GM21360 (cell line): ENCODE measurements around the gene BNC1.
"Not testable (repeated sequence)": the region's sequence is repeated elsewhere in the genome, so short reads cannot be mapped to it uniquely, and the experiment has no call there.

Experiments
- ATAC-seq: cut with Tn5 transposase; IDR thresholded peaks from one replicate; pipeline ENCODE4 v1.9.1; 2021; ENCODE audit warnings: mild to moderate bottlenecking, moderate library complexity; ENCODE audit not compliant: unreplicated experiment

The BNC1 gene

DNA sequence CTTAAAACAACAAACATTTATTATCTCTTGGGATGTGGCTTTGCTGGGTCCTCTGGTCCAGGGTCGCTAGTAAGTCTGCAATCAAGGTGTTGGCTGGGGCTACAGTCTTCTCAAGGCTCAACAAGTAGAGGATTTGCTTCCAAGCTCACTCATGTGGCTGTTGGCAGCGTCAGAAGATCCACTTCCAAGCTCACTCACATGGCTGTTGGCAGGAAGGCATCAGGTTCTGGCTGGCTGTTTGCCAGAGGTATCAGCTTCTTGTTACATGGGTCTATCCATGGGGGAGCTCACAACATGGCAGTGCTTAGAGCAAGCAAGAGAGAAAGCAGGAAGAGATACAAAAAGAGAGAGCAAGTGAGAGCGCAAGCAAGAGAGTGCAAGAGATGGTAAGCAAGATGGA, 15.0 kb upstream of the BNC1 start:
- no peak for ATAC-seq

DNA sequence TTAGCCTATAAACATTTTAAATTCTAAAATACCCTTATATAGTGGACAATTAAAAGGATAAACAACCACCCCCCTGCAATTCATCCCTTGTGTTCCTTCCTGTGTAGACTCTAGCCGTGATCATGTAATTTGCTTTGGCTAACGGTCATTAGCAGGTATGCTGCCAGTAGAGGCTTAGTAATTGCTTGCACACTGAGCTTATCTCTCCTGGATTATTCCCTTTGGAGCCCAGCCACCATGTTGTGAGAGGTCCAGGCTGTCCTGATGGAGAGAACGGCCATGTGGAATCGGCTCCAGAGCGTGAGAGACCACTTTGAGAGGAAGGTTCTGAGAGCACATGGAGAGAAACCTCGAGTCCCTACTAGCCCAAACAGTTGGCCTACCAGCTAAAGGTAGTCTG, 11.0 kb upstream of the BNC1 start:
- ATAC-seq: no peak

DNA sequence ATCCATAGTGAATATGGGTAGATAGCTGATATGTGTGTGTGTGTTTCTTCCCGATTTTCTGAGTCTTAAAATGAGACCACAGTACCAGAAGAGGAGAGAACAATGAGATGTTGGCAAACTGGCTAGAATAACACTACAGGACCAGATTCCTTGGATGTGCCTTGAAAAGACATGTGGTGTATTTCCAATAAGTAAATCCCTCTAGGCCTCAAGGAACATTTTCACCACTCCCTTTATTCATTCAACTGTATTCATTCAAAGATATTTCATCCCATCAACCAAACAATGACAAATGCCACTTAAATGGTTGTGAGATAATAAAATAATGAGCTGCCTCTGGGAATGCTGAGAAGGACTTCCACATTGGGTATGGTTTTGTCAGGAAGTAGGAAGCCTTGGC, 8.7 kb upstream of the BNC1 start:
- no peak for ATAC-seq

DNA sequence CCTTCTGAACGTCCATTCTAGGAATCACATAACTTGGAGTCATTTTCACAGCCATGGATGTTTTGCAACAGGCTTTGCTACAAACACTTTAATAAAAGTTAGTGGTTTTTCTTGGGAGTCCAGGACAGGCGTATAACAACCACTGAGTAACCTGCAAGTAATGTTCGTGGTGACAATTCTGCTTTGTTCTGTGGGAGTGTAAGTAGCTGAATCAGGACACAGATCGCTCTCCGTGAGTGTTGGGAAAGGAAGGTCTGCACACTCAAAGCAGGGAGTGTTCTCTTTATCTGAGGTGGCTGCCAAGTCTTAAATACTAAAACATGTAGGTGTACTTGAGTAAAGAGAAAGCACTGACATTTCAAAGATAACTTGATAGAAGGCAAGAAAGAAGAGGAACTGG, 7.9 kb upstream of the BNC1 start:
- no peak for ATAC-seq

DNA sequence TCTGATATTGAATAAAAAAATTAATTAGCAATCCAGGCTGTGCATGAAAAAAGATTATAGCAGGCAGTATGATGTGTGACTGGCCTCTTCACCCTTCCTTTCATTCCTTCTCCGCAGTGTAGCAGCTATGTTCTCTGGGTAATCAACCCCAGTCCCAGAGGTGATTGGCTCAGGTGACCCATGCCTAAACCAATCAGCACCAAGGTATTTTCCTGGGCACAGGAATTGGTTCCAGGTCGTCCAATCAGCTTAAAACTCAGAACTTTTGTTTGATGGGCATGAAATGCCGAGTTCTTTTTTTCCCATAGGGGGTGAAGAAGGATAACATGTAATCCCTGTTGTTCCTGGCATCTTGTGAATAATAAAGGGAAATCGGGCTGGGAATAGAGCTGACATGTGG, 5.8 kb upstream of the BNC1 start:
- ATAC-seq: no peak

DNA sequence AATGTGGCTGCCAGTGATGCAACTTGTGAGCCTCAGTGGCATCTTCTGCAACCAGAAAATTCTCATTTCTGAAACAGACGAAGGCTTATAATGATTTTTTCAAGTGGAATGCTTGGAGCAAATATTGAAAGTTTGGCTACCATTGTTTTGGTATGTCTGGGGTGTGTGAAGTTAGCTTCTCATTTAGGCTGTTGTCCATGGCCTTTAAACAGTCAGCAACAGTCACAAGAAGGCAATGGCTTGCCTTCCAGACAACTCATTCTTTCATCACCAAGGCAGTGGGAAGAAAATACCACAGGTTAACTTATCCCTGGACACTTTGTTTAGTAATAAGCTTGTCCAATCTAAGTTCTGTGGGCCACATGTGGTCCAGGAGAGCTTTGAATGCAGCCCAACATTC, 4.7 kb upstream of the BNC1 start:
- ATAC-seq: no peak

DNA sequence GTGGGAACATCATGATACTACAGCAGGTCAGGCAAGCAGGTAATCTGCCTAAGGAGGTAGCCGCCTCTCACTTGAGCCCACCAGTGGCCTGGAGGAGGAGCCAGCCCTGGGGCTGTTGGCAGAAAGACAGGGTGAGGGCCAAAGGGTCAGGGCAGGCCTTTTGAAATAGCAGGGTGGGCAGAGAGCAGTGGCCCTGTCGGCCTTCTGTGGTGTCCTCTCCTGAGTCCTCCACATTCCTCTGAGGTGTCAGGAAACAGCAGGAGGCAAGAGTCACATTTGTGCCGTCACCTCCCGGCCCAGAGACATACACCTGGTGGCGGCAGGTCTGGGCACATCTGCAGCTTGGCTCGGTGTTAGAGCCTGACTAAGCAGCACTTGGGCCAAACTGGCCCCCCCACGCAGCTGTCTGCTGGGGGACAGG, 3.9 kb upstream of the BNC1 start:
- ATAC-seq: no peak

DNA sequence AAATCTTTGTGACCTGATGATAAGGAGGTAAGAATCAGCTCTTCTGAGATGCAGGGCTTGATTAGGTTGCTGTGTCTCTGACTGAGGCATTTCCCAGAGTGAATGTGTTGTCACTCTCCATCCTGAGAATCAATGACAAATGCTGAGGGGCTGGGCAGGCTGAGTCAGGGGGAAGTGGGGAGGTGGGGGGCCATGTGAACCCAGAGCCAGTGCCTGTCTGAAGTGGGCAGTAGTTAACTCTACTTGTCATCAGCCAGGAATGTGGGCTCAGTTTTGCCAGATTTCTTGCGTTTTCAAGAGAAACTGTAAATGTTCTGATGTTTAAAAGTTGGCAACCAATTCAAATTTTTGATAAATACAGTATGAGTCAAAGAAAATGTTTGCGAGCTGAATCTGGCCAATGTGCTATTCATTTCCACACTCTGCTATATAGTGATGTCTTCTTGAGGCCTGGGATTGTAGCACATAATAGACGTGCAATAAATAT, 3.1 kb upstream of the BNC1 start:
- ATAC-seq: no peak

DNA sequence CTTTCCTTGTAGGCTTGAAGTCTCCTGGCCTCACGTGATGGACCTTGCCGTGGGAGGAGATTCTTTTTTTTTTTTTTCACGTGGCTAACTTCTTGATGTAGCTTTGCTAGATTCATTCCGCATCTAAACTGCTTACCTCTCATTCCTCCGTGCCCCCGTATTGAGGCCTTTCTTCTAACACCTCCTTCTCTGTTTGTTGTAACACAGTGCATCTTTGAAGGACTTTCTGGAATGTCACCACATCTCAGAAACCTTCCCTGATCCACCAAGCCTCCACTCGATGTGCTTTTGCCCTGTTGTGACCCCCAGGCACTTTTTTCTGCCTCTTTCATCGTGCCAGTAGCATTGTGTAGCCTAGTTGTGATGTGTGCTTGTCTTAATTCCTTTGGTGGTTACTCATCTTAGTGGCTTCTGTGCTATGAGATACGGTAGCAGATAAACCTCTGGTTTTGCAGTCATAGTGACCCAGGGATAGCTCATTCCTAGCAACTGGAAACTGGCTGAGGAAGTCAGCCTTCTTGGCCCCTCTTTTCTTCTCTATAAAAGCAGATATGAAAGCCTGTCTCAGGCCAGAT, 1.6 kb upstream of the BNC1 start:
- ATAC-seq: no peak

DNA sequence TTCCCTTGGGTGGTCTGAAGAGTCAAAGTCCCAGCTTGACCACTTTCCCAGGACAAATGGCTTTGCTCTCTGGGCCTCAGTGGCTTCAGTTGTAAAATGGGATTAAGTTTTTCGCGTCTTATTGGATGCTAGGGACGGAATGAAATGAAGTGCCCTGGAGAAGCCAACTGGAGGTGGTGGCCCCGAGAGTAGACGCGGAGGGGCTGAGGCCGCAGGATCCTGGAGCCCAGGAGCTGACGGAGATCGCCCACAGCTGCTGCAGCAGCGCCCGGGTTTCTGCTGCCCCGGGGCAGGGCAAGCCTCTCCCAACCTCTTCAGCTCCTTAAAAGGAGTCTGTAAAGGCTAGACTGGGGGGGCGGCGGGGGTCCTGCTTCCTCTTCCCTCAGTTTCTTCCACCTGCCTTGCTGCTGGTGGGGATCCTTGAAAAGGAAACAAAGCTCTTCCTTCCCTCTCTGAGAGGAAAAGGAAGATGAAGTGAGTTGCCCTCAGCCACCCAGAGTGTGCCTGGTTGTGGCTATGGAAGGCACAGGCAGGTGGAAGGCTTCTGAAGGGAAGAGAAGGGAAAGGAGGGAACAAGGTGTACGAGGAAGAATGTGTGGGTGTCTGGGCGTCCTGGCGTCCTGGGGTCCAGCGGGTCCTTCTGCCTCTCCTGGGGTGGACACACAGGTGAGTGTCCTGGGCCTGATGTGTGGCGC, 967 bp upstream of the BNC1 start:
- no peak for ATAC-seq

DNA sequence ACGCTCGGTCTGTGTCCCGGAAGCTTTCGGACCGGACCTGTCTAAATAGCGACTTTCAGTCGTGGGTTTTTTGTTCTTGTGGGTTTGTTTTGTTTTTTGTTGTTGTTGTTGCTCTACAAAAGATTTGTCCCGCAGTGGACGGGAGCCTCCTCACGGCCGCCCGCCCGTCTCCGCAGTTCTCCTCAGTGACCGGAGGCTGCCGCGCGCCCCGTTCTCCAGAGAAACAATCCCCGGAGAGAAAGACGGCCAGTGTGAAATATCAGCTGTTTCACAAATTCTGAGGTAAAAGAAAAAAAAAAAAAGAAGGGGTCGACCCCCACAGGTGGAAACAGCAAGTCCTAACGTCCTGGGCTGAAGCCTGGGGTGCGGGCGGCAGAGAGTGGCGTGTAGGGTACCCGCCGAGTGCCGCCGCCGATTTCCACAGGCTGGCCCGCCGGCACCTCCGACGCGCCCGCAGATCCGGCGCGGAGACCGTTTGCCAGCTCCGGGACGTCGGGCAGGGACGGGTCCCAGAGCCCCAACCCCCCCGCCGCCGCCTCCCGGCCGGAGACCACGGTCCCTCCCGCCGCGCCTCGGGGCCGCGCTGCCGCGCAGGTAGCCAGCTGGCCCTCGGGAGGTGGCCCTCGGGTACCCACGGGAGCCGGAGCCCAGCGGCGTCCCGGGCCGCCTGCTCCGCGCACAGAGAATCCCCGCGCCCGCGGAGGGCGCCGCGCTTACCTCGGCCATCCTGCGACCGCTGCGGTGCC, 478 bp downstream of the BNC1 start:
- ATAC-seq: no peak

DNA sequence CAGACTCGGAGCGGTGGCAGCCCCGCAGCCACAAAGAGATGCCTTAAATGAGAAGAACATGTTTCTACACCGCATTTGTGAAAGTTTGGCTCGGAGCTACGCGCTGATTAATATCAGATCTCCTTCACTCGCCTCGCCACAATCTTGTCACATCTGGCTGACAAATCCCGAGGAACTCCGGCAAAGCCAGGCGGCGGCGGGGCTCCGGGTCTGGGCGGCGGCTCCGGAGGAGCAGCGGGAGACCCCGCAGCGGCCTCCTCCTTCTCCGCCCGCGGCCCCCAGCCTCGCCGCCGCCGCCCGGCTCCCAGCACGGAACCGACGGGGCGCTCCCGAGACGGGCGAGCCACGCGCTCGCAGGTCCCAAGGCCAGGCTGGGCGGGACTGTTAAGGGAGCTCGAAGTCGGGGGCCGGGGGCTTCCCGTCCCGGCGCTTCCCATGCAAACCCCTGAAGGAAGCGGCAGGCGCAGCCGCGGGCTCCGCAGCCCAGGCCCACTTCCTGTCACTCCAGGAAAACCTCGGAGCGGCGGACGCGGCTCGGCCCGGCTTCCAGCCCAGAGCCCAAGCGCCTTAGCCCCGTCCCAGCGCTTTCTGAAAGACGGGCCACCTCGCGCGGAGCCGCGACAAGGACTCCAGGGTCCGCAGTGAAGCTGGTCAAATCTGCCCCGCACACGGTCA, 1.2 kb downstream of the BNC1 start:
- no peak for ATAC-seq

DNA sequence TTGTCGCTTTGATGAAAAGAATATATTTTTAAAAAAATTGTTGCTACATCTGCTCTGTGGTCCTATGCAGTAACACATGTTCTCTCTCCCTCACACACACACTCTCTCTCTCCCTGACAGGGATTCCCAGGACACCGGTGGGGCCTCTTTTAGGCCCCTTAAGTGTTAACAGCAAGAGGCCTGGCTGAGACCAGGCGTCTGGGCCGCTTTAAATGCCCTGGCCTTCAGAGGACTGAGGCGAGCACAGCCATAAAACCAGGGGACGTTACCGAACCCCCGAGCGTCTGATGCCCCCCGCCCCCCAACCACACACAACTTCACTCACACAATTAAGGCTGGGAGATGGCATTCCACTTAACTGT, 1.7 kb downstream of the BNC1 start:
- no peak for ATAC-seq

DNA sequence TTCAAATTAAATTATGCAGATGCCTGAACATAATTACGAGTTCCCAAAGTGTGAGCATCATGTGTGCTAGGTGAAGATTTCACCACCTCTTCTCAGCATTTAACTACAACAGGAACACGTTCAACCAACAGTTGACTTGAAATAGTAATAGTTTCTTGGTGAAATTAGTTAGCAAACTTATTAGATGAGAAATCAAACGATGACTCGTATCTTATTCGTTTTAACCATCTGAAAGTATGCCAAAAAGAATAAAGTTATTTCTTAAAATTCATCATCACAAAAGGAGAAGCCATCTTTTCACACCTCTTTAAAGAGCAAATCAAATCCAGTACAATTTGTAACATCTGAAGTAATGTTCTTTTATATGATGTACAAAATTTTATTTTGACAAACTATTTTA, 2.3 kb downstream of the BNC1 start:
- ATAC-seq: no peak

DNA sequence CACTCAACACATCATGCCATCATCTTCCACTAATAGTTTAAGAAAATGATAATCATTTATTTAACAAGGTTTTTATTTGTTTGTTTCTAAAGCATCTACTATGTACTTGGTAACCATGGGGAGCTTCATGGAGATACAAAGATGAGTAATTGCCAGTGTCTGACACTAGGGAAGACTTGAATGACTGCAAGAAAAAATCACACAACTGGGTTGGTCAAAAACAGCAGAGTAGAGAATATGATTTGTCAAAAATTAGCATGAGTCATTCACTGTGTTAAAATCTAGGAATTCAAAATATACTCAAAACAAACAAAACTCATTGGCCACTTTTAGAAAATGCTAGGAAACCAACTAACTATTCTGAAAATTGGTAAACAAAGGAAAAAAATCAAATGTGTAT, 6.3 kb downstream of the BNC1 start:
- no peak for ATAC-seq

DNA sequence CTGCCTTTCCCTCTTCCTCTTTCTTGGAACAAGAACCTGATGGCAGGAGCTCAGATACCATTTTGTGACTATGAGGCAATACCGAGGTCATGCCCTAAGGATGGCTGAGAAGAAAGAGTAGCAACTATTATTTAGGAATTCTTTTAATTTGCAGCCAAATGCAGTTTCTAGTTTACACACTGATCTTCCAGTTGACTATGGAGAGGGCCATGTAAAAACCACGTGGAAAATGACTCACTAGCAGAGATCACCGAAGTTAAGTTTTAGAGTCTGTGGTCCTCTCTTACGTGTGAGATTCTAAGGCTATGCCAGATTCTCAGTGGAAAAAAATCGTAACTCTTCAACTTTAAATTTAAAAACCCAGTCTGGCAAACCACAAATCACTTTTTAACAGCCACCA, 7.8 kb downstream of the BNC1 start:
- no peak for ATAC-seq

DNA sequence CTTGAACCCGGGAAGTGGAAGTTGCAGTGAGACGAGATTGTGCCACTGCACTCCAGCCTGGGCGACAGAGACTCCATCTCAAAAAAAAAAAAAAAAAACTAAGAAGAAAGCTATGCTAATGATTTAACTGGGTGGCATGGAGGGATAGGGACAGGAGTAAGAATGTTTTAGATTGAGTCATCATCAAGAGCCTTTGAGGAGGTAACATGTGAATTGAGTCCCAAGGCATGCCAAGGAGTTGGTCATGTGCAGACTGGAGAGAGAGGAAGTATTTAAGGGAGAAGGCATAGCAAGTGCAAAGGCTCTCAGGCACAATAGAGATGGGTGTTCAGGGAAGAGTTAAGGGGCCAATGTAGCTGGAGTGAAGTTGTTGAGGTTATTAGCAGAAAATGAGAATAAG, 9.1 kb downstream of the BNC1 start:
- no peak for ATAC-seq

DNA sequence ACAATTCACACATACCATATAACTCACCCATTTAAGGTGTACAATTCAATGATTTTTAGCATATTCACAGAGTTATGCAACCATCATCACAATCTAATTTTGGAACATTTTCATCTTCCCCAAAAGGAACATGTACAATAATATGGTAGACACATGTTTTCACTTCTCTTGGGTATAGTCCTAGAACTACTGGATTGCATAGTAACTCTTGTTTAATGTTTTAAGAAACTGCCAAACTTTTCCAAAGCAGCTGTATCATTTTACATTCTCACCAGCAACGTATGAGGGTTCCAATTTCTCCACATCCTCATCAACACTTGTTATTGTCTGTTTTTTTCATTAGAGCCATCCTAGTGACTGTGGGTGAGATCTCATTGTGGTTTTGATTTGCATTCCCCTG, 14.3 kb downstream of the BNC1 start:
- ATAC-seq: no peak

DNA sequence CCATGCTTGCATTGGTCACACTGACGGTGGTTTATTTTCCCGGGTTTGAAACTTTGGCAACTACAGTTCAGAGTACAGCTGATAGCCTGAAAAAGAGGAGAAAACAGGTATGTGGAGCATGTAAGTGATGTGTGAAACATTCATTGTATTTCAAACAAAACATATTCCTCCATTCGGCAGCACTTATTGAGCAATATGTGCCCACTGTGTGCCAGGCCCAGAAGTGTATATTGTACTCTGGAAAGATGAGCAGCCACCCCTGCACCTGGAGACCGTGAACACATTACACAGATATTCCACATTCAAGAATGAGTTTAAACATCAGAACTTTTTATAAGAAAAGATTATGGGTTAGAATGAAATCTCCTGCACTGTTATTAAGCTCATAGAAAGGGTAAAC, 16.3 kb downstream of the BNC1 start:
- ATAC-seq: no peak

DNA sequence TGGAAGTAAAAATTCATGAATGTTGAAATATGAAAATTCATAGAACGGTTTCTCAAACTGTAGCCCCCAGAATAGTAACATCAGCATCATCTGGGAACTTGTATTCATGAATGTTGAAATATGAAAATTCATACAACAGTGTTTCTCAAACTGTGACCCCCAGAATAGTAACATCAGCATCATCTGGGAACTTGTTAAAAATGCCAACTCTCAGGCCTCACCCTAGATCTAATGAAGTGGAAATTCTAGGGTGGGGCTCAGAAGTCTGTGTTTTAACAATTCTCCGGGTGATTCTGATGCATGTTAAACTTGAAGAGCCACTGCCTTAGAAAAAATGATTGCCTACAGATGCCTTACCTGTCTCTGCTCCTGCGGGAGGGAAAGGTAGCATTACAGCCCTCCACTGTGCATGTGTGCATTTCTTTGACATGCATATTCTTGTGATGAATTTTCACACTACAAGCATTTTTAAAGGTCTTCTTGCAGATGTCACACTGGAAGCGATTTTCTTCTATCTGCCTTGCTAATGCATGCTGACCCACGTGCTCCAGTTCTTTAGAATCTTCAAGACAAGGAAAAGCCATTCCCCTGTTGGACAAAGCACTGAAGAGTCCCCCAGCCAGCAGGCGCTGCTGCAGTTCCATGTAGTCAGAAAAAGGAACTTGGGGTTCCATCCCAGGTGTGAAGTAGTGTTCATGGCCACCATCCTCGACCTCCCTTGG, 21.7 kb downstream of the BNC1 start:
- ATAC-seq: no peak

DNA sequence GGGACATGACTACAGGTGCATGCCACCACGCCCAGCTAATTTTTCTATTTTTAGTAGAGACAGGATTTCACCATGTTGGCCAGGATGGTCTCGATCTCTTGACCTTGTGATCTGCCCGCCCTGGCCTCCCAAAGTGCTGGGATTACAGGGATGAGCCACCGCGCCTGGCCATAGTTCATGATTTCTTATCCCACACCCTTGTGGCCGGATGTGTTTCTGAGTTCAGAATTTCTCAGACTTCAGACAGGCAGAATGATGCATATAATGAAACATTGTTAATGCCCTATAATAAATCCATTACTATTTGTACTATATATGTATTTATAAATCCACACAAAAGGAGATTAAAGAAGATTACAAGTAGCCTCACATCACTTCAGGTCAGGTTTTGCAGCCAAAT, 22.3 kb downstream of the BNC1 start:
- ATAC-seq: not testable (repeated sequence)
